Heart right ventricle (tissue), 16 donors: ENCODE results near the gene RXRA. TPM values are rescaled to one million over a fixed set of nuclear protein-coding genes. Genes with fewer than 3 reads are reported as not detected.
A peak's percentile ranks its signal among the peaks of the same experiment; 100 is the strongest.

Experiments
- ATAC-seq, 8 donors: fragments of 200-7000 bp; cut with Tn5 transposase; one replicate each; pipeline ENCODE4 v1.9.1; 2020; ENCODE audit warnings: mild to moderate bottlenecking in 8 of 8, moderate library complexity in 8 of 8, moderate number of reproducible peaks in 1 of 8
- DNase-seq, 2 donors: peaks; one replicate each; pipeline ENCODE4 v3.0.0-alpha.2; 2020
- H3K27ac ChIP-seq, 10 donors: fragments of 200-600 bp; sonication (generic) in 2 of 10; one replicate each; pipeline versions ENCODE4 v1.5.0 to v1.8.0; 2020 to 2022; ENCODE audit warnings: mild to moderate bottlenecking in 3 of 10
- H3K27me3 ChIP-seq, 7 donors: fragments of 200-600 bp; one replicate each; pipeline ENCODE4 v1.8.0; 2021 to 2022; ENCODE audit warnings: mild to moderate bottlenecking in 2 of 7
- H3K36me3 ChIP-seq, 9 donors: fragments of 200-600 bp; sonication (generic) in 1 of 9; one replicate each; pipeline versions ENCODE4 v1.5.0 to v1.8.0; 2020 to 2022; ENCODE audit warnings: mild to moderate bottlenecking in 2 of 9
- H3K4me1 ChIP-seq, 9 donors: fragments of 200-600 bp; sonication (generic) in 1 of 9; one replicate each; pipeline versions ENCODE4 v1.5.0 to v1.8.0; 2020 to 2022; ENCODE audit warnings: mild to moderate bottlenecking in 4 of 9
- H3K4me3 ChIP-seq, 10 donors: fragments of 200-600 bp; sonication (generic) in 2 of 10; one replicate each; pipeline versions ENCODE4 v1.5.0 to v1.8.0; 2020 to 2022; ENCODE audit warnings: mild to moderate bottlenecking in 7 of 10, moderate library complexity in 2 of 10
- H3K9me3 ChIP-seq, 11 donors: fragments of 200-600 bp in 10 of 11; sonication (generic) in 2 of 11; one replicate each; pipeline versions ENCODE4 v1.5.0 to v1.8.0; 2013 to 2022; ENCODE audit warnings: mild to moderate bottlenecking in 2 of 11, control low read depth in 1 of 11, moderate library complexity in 1 of 11
- CTCF ChIP-seq, 9 donors: fragments of 200-600 bp; sonication (generic) in 2 of 9; IDR thresholded peaks; one replicate each; pipeline versions ENCODE4 v1.5.0 to v1.8.0; 2021 to 2022; ENCODE audit warnings: antibody characterized with exemption in 9 of 9, mild to moderate bottlenecking in 5 of 9, moderate library complexity in 1 of 9
- WGBS, 2 donors: extraction: QIAGEN DNeasy Blood & Tissue Kit; methylation state at CpG; one replicate each; pipeline ENCODE4 v1.1.7; 2013; ENCODE audit warnings: inconsistent platforms in 1 of 2; 5-methylcytosine and 5-hydroxymethylcytosine counted together
- intact Hi-C, 10 donors: fragments of 100-400 bp; cut with DNase I; formaldehyde crosslinking; loops; one replicate each; pipeline versions ENCODE4 v1.11.1 to v1.14.2; 2022
- polyA plus RNA-seq, 2 donors: library from polyadenylated mRNA; stranded (reverse); fragments of 200-250 nt; gene quantifications; one replicate each; pipeline ENCODE4 v1.2.3, GENCODE V29; 2013
- total RNA-seq, 10 donors: library from RNA; stranded (reverse); fragmentation: NEBNext Ultra II Directional in 3 of 10; extraction: Animal tissue kit (Norgen Biotek cat#: 25700) in 3 of 10; gene quantifications; one replicate each; pipeline versions ENCODE4 v1.2.1 to v1.2.4, GENCODE V29; 2021 to 2023
- donor health status: Arrhythmogenic right ventricular cardiomyopathy.
- donor health status: ischemic (EF 13 %, LVEDD 7.1; RV severe dilation, severe dysfunction).
- donor health status: healthy with polysubstance abuse.
- donor health status: DM: no; HTN: yes; CAD: no.
- donor health status: DM: no; HTN: no; CAD: no.
- donor health status: ischemic (EF 25% LVEDD 6.9; RV normal size, moderate dysfunction).
- donor health status: ischemic (EF 25% LVEDD 5.7; RV mildly dilated, moderate dysfunction).
- donor health status: healthy.
- donor health status: DM: yes; HTN: yes; CAD: no.
- donor health status: Ischemic cardiomyopathy.
- donor health status: ischemic (EF 35%, LVEDD 5.7; RV mildly dilated, moderate dysfunction).
- donor health status: nonischemic (EF 11% LVEDD 7.7; RV severe dilation, severe dysfunction).
- donor health status: DM: yes; HTN: yes; CAD: no.
- donor health status: PGD.
- donor health status: ischemic (EF 29% LVEDD 5.4; RV normal size, mild dysfunction).
- donor health status: nonischemic (EF 23%, LVEDD 6.1; RV moderate dilation, normal function).

Gene RXRA
- total and polyA plus RNA-seq, 12 donors = 22.6 to 92.3 (median 42.0) TPM

- DNase-seq (peak in 1 of 2 donors; percentile 14), ATAC-seq (no peak)
- Histone ChIP-seq H3K9me3 (no peaks in the 10 kb centered on the region), H3K4me3 (no peak overlapping the region), H3K27me3 (peaks cover 0 to 6% (median 0%) of the 10 kb centered on the region in 7 donors), H3K4me1 (peaks cover 5 to 20% (median 16%) of the 10 kb centered on the region in 9 donors), H3K36me3 (no peaks in the 10 kb centered on the region), H3K27ac (no peak overlapping the region)
- intact Hi-C loops = loop anchor here in 2 of 10 donors (10.0 kb wide), 1 partner anchor 120 kb away; no protein-coding TSS in a partner anchor
- 89% methylated on average over 22 to 25 of the region's 25 CpGs for WGBS, 2 donors
- TF ChIP-seq CTCF (IDR thresholded peaks at IDR 0.05) = no peak
Observed at GRCh38 chr9:134295101-134295745, 31.0 kb upstream of the RXRA start.

GRCh38 chr9:134295746-134296250, 30.5 kb upstream of the RXRA start:
- Histone ChIP-seq H3K36me3 (no peaks in the 10 kb centered on the region), H3K9me3 (no peaks in the 10 kb centered on the region), H3K4me3 (no peak overlapping the region), H3K27ac (no peak overlapping the region), H3K27me3 (peaks cover 0 to 6% (median 0%) of the 10 kb centered on the region in 7 donors), H3K4me1 (peaks cover 5 to 20% (median 16%) of the 10 kb centered on the region in 9 donors)
- 91 to 93% methylated on average over 11 to 12 of the region's 12 CpGs for WGBS, 2 donors
- no peak for ATAC-seq
- no peak for TF ChIP-seq CTCF (IDR thresholded peaks at IDR 0.05)
- intact Hi-C loops = loop anchor here in 2 of 10 donors (10.0 kb wide), 1 partner anchor 121 kb away; no protein-coding TSS in a partner anchor
- peak in 1 of 2 donors; percentile 2 for DNase-seq

- DNase-seq (peak in 1 of 2 donors; percentile 6), ATAC-seq (no peak)
- Histone ChIP-seq H3K4me3 (no peak overlapping the region), H3K9me3 (no peaks in the 10 kb centered on the region), H3K36me3 (no peaks in the 10 kb centered on the region), H3K27me3 (peaks cover 0 to 6% (median 0%) of the 10 kb centered on the region in 7 donors), H3K27ac (no peak overlapping the region), H3K4me1 (peaks cover 5 to 19% (median 16%) of the 10 kb centered on the region in 9 donors)
- WGBS, 2 donors = 83 to 84% methylated on average over 25 of the region's 25 CpGs
- no peak for TF ChIP-seq CTCF (IDR thresholded peaks at IDR 0.05)
- intact Hi-C loops = loop anchor here in 2 of 10 donors (10.0 kb wide), 1 partner anchor 122 kb away; no protein-coding TSS in a partner anchor
Observed at GRCh38 chr9:134296301-134297082, 29.8 kb upstream of the RXRA start.

GRCh38 chr9:134297083-134297410, 29.2 kb upstream of the RXRA start:
- no peak for ATAC-seq
- no peak for TF ChIP-seq CTCF (IDR thresholded peaks at IDR 0.05)
- 91 to 94% methylated on average over 14 of the region's 14 CpGs for WGBS, 2 donors
- Histone ChIP-seq H3K36me3 (no peaks in the 10 kb centered on the region), H3K27ac (no peak overlapping the region), H3K27me3 (peaks cover 0 to 6% (median 0%) of the 10 kb centered on the region in 7 donors), H3K9me3 (no peaks in the 10 kb centered on the region), H3K4me1 (peaks cover 5 to 20% (median 15%) of the 10 kb centered on the region in 9 donors), H3K4me3 (no peak overlapping the region)
- intact Hi-C loops = loop anchor here in 2 of 10 donors (10.0 kb wide), 1 partner anchor 122 kb away; no protein-coding TSS in a partner anchor
- peak in 1 of 2 donors; percentile 10 for DNase-seq
